Glomerular visceral epithelial cell (primary cell): Measurements from ENCODE around the gene MYLK.
A peak's percentile ranks its signal among the peaks of the same experiment; 100 is the strongest.
"Not testable (repeated sequence)": the region's sequence is repeated elsewhere in the genome, so short reads cannot be mapped to it uniquely, and the experiment has no call there.

Source experiments
- DNase-seq: peaks from one replicate; pipeline ENCODE4 v3.0.0-alpha.2; 2016; ENCODE audit errors: extremely low spot score

The MYLK gene, protein sequence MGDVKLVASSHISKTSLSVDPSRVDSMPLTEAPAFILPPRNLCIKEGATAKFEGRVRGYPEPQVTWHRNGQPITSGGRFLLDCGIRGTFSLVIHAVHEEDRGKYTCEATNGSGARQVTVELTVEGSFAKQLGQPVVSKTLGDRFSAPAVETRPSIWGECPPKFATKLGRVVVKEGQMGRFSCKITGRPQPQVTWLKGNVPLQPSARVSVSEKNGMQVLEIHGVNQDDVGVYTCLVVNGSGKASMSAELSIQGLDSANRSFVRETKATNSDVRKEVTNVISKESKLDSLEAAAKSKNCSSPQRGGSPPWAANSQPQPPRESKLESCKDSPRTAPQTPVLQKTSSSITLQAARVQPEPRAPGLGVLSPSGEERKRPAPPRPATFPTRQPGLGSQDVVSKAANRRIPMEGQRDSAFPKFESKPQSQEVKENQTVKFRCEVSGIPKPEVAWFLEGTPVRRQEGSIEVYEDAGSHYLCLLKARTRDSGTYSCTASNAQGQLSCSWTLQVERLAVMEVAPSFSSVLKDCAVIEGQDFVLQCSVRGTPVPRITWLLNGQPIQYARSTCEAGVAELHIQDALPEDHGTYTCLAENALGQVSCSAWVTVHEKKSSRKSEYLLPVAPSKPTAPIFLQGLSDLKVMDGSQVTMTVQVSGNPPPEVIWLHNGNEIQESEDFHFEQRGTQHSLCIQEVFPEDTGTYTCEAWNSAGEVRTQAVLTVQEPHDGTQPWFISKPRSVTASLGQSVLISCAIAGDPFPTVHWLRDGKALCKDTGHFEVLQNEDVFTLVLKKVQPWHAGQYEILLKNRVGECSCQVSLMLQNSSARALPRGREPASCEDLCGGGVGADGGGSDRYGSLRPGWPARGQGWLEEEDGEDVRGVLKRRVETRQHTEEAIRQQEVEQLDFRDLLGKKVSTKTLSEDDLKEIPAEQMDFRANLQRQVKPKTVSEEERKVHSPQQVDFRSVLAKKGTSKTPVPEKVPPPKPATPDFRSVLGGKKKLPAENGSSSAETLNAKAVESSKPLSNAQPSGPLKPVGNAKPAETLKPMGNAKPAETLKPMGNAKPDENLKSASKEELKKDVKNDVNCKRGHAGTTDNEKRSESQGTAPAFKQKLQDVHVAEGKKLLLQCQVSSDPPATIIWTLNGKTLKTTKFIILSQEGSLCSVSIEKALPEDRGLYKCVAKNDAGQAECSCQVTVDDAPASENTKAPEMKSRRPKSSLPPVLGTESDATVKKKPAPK (N-terminal part only)

DNA sequence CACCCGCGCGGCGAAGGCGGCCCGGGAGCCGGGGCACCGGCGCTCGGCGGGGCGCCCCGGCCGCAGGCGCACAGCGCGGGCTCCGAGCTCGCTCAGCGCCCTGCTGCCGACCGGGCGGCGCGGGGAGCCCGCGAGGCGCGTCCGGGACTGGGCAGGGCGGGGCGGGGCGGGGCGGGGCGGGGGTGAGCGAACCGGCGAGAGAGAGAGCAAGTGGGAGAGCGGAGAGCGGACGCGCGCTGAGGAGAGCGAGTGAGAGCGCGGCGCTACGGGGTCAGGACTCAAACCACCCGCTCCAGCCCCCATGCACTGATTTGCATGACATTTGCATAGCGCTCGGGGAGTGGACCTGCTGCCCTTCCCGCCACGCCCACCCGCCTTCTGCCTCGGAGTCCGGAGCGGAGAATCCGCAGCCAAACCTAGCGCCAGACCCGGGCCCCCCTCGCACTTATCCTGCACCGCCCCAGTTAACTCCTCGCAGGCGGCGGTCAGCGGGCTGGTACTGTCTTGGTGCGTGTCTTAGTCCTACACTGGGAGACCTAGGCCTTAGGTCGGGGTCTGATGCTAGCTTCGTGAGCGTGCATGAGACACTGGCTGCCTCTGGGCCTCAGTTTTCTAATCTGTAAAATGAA, at the start of gene MYLK:
MYLK (minus strand) TSS at position 130 of the 629 bp plus-strand sequence. CDS start 90,491 bp downstream, outside the sequence.
- peak; percentile 92 for DNase-seq

DNA sequence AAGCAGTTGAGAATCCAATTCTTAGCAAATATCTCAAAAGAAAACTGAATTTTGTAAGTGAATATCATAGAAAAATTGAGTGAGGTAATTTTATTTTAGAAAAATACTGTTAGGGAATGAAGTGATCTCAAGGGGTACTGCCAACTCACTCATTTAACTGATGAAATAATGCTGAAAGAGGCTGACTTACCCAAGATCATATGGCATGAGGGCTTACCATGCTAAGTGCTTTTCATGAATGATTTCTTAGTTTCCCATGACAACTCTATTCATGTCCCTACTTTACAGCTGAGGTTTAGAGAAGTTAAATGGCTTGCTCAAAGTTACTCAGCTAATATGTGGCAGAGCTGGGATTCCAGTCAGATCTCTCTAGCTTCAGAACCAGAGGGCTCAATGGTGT, 46.3 kb upstream of the MYLK start:
- no peak for DNase-seq

DNA sequence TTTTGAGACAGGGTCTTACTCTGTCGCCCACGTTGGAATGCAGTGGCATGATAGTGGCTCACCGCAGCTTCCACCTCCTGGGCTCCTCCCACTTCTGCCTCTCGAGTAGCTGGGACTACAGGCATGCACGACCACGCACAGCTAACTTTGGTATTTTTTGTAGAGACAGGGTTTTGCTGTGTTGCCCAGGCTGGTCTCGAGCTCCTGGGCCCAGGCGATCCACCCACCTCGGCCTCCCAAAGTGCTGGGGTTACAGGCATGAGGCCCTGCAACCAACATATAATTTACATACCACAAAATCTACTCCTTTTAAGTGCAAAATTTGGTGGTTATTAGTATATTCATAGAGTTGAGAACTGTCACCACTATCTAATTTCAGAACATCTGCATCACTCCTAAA, 45.2 kb upstream of the MYLK start:
- no peak for DNase-seq

DNA sequence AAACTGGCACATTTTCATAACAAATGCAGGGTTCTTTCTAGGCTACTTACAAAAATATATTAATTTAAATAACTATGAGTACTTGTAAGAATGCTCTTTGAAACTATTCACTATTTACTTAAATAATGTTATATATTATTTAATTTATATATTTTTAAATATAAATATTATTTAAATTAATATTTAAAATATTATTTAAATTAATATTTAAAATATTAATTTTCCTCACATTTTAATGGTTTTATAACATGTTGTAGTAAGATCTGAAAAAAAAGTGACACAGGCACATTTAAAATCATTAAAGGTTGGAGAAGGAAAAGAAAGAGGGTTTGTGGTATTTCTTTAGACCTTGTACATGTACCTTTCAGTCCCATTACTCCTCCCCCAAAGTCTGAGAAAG, 42.3 kb upstream of the MYLK start:
- DNase-seq: no peak

DNA sequence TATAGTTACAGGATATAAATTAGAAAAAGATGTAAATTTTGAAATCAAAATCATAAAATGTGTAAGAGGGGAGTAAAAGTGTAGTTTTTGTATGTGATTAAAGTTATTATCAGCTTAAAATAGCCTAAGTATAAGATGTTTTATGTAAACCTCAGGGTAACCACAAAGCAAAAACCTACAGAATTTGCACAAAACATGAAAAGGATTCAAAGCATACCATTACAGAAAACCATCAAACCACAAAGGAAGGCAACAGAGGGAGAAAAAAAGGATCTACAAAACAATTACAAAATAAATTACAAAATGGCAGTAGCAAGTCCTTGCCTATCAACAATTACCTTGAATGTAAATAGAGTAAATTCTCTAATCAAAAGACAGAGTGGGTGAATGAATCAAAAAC, 36.7 kb upstream of the MYLK start:
- no peak for DNase-seq

DNA sequence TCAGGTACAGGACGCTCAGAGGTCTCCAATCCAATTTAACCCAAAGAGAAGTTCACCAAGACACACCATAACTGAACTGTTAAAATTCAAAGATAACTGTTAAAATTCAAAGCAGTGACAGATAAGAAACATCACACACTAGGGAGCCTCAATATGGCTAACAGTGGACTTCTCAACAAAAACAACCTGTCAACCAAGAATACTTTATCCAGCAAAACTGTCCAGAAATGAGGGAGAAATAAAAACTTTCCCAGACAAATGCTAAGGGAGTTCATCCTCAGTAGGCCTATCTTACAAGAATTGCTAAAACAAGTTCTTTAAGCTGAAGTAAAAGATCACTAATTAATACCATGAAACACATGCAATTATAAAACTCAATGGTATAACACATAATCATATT, 36.3 kb upstream of the MYLK start:
- DNase-seq: no peak

DNA sequence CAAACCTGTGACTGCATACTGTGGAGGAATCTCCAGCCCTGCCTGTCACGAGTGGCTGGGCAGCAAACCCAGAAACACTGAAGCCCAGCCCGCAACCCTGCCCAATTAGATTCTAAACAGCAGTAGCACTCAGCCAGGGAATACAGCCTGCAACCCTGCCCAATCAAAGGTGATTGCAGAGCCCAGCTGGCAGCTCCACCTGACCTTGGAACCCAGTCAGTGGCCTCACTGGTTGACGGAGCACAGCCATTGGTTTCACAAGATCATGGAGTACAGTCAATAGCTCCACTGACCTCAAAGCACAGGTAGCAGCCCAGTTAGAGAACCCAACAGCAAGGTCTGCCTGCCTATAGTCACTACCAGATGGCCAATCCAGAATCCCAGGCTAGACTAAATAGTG, 35.2 kb upstream of the MYLK start:
- peak; percentile 5 for DNase-seq

DNA sequence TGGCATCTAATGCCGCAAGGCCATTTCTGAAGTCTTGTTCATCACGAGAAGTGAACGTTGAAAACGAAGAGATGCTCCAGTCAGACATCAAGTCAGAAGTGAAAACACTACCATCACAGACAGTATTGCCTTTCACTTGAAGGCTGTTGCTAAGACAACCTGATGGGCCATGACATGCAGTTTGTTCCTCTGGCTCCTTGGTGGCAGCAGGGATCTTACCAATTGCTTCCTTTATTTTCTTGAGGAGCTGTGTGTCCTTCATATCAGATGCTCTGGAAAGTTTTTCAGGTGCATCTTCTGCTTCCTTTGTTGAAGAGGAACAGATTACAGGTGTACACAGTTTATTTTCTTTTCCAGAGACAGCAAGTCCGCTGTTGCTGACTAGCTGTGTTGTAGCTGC, 30.7 kb upstream of the MYLK start:
- no peak for DNase-seq

DNA sequence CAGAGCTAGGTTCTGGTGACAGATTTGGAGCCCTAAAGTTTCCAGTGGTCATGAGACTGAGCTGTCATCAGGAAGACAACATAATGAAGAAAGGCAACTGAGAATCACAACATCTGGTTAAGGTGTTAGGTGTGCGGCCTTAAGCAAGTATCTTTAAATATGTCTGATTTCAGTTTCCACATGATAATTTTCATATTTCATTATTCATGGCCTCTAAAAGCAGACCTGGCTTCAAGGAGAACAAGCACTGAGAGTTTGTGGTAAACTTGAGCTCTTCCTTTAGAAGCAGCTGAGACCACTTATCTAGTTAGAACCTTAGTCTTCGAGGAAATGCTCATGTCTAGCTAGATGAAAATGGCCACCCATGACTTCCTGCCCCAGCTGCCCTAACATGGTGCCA, 25.7 kb upstream of the MYLK start:
- DNase-seq: no peak

DNA sequence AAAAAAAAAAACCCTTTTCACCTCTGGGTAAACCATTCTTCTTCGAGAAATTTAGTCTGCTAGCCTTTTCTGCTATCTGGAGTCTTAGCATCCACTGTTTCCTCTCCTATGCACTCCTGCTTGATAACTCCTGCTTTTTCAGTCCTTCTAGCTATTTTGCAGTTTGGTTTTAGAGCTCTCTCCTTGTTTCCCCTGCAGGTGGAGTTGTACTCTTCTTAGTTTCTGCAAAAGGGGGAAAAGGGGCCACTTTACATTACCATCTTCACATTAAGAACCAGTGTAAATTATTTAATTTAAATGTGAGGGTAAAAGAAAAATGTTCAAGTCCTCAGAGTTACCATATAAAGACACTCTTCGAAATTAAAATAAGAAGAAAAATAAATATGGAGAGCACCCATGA, 23.6 kb upstream of the MYLK start:
- no peak for DNase-seq

DNA sequence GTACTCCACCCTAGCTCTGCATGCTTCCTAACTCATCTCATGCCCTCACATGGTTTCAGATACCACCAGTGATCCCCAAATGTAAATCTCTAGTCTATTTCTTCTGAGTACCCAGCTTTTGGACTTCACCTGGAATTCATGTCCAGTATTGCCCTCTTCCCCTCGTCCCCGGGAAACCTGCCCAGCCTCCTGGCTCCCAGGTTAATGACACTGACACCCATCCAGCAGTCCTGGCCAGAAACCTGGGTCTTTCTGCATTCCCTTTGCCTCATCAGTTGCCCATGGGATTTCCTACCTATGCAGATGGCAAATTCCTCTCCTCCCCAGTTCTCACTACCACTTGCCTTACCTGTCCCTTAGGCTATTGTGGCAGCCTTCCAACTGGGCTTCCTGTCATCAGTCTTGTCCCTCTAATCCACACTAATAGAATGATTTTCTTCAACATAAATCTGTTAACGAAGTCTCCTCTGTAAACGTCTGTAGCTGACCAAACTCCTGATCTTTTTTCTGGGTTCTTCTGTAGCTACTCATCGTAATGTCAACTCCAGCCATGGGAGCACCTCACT, 15.3 kb upstream of the MYLK start:
- no peak for DNase-seq

DNA sequence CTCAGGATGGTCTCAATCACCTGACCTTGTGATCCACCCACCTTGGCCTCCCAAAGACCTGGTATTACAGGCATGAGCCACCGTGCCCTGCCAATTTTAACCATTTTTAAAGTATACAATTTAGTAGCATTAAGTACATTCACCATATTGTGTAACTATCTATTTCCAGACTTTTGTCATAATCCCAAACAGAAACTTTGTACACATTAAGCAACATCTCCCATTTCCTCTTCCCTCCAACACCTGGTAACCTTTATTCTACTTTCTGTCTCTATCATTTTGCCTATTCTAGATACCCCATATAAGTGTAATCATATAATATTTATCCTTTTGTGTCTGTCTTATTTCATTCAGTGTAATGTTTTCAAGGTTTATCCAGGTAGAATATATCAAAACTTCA, 8.9 kb upstream of the MYLK start:
- no peak for DNase-seq

DNA sequence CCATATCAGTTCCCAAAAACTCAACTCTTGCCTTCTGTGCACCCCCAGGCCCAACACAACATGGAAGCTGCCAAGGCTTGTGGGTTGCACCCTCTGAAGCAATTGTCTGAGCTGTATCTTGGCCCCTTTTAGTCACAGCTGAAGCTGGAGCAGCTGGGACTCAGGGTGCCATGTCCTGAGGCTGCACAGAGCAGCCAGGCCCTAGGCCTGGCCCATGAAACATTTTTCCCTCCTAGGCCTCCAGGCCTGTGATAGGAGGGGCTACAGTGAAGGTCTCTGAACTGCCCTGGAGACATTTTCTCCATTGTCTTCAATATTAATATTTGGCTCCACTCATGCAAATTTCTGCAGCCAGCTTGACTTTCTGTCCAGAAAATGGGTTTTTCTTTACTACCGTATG, 8.1 kb upstream of the MYLK start:
- no peak for DNase-seq

DNA sequence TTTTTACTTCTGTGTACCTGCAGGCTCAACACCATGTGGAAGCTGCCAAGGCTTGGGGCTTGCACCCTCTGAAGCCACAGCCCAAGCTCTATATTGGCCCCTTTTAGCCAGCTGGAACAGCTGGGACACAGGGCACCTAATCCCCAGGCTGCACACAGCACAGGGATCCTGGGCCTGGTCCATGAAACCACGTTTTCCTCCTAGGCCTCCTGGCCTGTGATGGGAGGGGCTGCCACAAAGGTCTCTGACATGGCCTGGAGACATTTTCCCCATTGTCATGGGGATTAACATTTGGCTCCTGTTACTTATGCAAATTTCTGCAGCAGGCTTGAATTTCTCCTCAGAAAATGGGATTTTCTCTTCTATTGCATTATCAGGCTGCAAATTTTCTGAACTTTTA, 6.9 kb upstream of the MYLK start:
- not testable (repeated sequence) for DNase-seq

DNA sequence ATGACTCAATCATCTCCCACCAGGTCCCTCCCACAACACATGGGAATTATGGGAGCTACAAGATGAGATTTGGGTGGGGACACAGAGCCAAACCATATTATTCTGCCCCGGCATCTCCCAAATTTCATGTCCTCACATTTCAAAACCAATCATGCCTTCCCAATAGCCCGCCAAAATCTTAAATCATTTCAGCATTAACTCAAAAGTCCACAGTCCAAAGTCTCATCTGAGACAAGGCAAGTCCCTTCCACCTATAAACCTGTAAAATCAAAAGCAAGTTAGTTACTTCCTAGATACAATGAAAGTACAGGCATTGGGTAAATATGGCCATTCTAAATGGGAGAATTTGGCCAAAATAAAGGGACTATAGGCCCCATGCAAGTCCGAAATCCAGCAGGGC, 6.0 kb upstream of the MYLK start:
- DNase-seq: not testable (repeated sequence)

DNA sequence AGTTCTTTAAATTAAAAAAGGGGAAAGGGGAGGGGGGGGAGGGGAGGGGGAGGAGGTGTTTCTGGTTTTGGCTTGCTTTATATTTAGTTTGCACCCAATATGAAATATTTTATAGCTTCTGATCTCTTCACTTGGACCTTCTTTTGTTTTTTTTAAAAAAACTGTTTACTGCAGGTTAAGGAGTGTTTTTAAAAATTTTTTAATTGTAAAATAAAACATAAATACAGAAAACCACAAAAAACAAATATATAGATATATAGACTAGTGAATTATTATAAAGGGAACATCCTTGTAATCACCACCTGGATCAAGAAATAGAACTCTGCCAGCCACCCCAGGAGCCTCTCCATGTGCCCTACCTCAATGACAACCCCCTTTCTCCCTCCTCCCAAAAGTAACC, 861 bp upstream of the MYLK start:
- no peak for DNase-seq

DNA sequence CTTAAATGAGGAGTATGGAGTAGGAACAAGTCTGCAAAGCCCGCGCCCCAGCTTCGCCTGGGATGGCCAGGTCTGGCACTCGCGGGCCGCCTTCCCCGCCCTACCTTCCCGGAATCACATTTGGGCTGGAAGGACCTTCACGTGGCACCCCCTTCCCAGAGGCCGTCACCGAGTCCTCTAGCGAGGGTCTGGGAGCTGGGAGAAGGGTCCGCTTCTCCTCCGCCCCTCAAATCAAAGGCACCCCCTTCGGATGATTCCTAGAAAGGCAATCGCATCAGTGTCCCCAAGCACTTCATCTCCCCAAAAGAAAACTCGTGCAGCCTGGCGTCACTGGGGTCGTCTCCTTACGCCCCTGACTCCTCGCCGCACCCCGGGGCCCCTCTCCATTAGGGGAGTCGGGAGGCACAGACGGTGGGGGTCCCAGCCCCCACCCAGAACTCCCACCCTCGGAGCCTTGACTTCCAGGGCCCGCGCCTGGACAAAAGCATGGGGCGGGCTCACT, 380 bp downstream of the MYLK start:
- DNase-seq: no peak

DNA sequence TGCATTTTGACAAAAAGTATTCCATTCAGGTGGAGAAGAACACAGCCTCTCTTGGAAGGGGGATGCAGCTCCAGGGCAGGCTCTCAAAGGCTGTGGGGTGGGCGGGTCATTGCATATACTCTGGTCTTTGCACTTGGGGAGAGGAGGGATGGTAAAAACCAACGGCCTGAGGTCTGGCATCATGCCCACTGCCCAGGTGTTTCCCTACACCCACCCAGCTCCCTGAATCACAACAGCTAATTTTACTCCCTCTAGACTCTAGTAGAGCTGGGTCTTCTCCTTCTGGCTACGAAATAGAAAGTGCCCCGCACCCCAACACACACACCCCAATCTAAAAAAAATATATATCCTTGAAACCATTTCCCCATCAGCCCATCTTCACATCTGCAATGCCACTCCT, 1.0 kb downstream of the MYLK start:
- peak; percentile 58 for DNase-seq

DNA sequence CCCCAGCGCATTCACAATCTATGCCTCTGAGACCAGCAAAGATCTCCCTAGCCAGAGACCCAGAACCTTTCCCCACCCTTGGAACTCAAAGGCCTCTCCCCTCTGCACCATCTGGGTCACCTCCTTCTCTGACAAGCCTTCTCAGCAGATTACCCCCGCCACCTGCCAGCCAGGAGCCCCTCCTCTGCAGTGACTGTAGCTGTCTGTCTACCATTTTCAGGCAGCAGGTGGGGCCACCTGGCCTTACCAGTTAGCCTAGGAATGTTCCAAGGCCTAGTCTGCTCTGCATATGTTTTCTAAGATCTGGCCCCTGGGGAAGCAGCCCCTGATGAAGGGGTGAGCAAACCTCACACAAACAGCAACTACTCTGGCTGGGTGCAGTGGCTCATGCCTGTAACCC, 2.4 kb downstream of the MYLK start:
- no peak for DNase-seq

DNA sequence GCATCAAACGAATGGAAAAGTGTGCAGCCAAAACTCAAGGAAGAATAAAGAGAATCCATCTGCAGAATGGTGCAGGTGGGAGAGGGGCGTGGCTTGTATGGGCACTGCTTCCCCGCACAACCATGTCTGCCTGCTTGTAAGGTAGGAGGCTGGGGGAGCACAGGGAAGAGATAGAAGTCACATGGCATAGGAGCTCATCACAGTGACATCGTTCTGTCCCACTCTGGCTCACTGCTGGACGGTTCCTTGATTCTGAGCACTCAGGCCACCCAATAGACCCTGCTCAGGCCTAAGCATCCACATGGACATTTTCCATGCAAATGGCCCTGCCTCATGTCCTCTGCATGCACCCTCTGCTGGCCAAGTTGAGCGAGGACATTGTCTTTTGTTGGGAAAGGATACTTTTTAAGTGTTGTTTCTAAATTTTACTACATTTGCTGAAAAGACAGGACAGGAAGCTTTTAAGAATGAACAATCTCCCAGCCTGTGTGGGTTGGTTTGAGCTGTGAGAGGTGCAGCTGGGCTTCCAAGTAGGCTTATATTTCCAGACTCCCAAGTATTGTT, 3.1 kb downstream of the MYLK start:
- DNase-seq: peak; percentile 50

DNA sequence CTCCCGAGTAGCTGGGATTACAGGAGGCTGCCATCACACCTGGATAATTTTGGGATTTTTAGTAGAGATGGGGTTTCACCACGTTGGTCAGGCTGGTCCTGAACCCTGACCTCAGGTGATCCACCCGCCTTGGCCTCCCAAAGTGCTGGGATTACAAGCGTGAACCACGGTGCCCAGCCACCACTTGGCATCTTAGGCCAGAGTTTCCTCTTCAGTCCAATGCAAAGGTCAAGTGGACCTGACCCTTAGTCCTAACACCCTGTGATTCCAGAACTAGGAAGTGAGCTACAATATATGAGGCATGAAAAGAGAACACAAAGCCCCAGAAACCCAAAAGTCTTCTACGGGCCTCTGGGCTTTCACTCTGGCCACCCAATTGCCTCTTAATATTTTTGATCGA, 5.3 kb downstream of the MYLK start:
- DNase-seq: no peak
